Activated T-helper 1 cell treated with anti-CD3 and anti-CD28 coated beads, Interleukin-2, amount 50 U/mL, for 16 hours (primary cell): ENCODE data around the gene VWC2.

ENCODE experiments used
- DNase-seq, 2 donors: peaks; one replicate each; pipeline ENCODE4 v3.0.0-alpha.2; 2020; ENCODE audit warnings: low read depth in 1 of 2, low spot score in 1 of 2

Gene VWC2

GRCh38 chr7:49781996-49782395 lies 8.6 kb downstream of the VWC2 start:
- no peak for DNase-seq

- DNase-seq: no peak
Observed at GRCh38 chr7:49783446-49783845, 10.0 kb downstream of the VWC2 start.

GRCh38 chr7:49787980-49788379 lies 14.5 kb downstream of the VWC2 start:
- DNase-seq: no peak

- DNase-seq: no peak
Observed at GRCh38 chr7:49788455-49789059, 15.1 kb downstream of the VWC2 start.

GRCh38 chr7:49789736-49790135 lies 16.3 kb downstream of the VWC2 start:
- no peak for DNase-seq

GRCh38 chr7:49790209-49790608 lies 16.8 kb downstream of the VWC2 start:
- no peak for DNase-seq

- no peak for DNase-seq
Observed at GRCh38 chr7:49791088-49791741, 17.8 kb downstream of the VWC2 start.

- DNase-seq: no peak
Observed at GRCh38 chr7:49797987-49798660, 24.7 kb downstream of the VWC2 start.

- DNase-seq: no peak
Observed at GRCh38 chr7:49800031-49800430, 26.6 kb downstream of the VWC2 start.

- no peak for DNase-seq
Observed at GRCh38 chr7:49802600-49802999, 29.2 kb downstream of the VWC2 start.

GRCh38 chr7:49803812-49804211 lies 30.4 kb downstream of the VWC2 start:
- no peak for DNase-seq

GRCh38 chr7:49805371-49806007 lies 32.1 kb downstream of the VWC2 start:
- DNase-seq: no peak

- DNase-seq: no peak
Observed at GRCh38 chr7:49812534-49812933, 39.1 kb downstream of the VWC2 start.

GRCh38 chr7:49817279-49817678 lies 43.8 kb downstream of the VWC2 start:
- no peak for DNase-seq

GRCh38 chr7:49821181-49821580 lies 47.7 kb downstream of the VWC2 start:
- DNase-seq: no peak

GRCh38 chr7:49822856-49823255 lies 49.4 kb downstream of the VWC2 start:
- DNase-seq: no peak

- DNase-seq: no peak
Observed at GRCh38 chr7:49823566-49823965, 50.1 kb downstream of the VWC2 start.

- DNase-seq: no peak
Observed at GRCh38 chr7:49839863-49840645, 66.6 kb downstream of the VWC2 start.

GRCh38 chr7:49840751-49841405 lies 67.4 kb downstream of the VWC2 start:
- no peak for DNase-seq

GRCh38 chr7:49845626-49846025 lies 72.2 kb downstream of the VWC2 start:
- DNase-seq: no peak
